ENCODE measurements around the gene GZF1. TPM values are rescaled to one million over a fixed set of nuclear protein-coding genes. Genes with fewer than 3 reads are reported as not detected.
A peak's percentile ranks its signal among the peaks of the same experiment; 100 is the strongest.

GZF1 gene
- total and polyA plus RNA-seq, 12 donors, result 8.6 to 42.7 (median 27.1) TPM

- 96 to 98% methylated on average over 3 of the region's 3 CpGs for WGBS, 2 donors
- Histone ChIP-seq H3K4me1 (peaks cover 0 to 79% (median 40%) of the 10 kb centered on the region in 9 donors), H3K4me3 (no peak overlapping the region), H3K36me3 (no peaks in the 10 kb centered on the region), H3K9me3 (peaks cover 0 to 3% (median 0%) of the 10 kb centered on the region in 11 donors), H3K27ac (no peak overlapping the region), H3K27me3 (no peaks in the 10 kb centered on the region)
- intact Hi-C loops (cut with DNase I), result loop anchor here in 3 of 10 donors (10.0 kb wide), 2 partner anchors 49 to 1631 kb away; partner anchors contain the start of gene GZF1 (in 2 of the 3)
- no peak for TF ChIP-seq CTCF (IDR thresholded peaks at IDR 0.05)
- ATAC-seq (no peak), DNase-seq (no peak)
These were observed 52.0 kb downstream of the GZF1 start for GRCh38 chr20:23413862-23414422.

GRCh38 chr20:23414526-23415188, 52.7 kb downstream of the GZF1 start:
- no peak overlapping the region for H3K27ac ChIP-seq
- DNase-seq (no peak), ATAC-seq (no peak)
- H3K4me1 ChIP-seq, result peaks cover 0 to 79% (median 45%) of the 10 kb centered on the region in 9 donors
- no peaks in the 10 kb centered on the region for H3K36me3 ChIP-seq
- no peak for TF ChIP-seq CTCF (IDR thresholded peaks at IDR 0.05)
- intact Hi-C loops (cut with DNase I), result loop anchor here in 5 of 10 donors (5.0 to 10.0 kb wide), 4 partner anchors 47 to 1630 kb away; partner anchors contain the start of gene GZF1 (in 3 of the 5)
- peaks cover 0 to 3% (median 0%) of the 10 kb centered on the region in 11 donors for H3K9me3 ChIP-seq
- WGBS, 2 donors, result 51 to 70% methylated on average over 1 of the region's 1 CpG
- no peaks in the 10 kb centered on the region for H3K27me3 ChIP-seq
- no peak overlapping the region for H3K4me3 ChIP-seq

- DNase-seq, result no peak
- 95% methylated on average over 5 of the region's 5 CpGs for WGBS, 2 donors
- TF ChIP-seq CTCF (IDR thresholded peaks at IDR 0.05), result no peak
- Histone ChIP-seq H3K4me3 (no peak overlapping the region), H3K9me3 (peaks cover 0 to 3% (median 0%) of the 10 kb centered on the region in 11 donors), H3K4me1 (peaks cover 0 to 77% (median 45%) of the 10 kb centered on the region in 9 donors), H3K27ac (peak overlapping the region in 1 of 10 donors; percentile 0), H3K27me3 (no peaks in the 10 kb centered on the region), H3K36me3 (no peaks in the 10 kb centered on the region)
- ATAC-seq, result no peak
- intact Hi-C loops (cut with DNase I), result loop anchor here in 5 of 10 donors (5.0 to 10.0 kb wide), 4 partner anchors 48 to 1629 kb away; partner anchors contain the start of gene GZF1 (in 3 of the 5)
These were observed 53.6 kb downstream of the GZF1 start for GRCh38 chr20:23415555-23415954.

GRCh38 chr20:23415959-23416583, 54.1 kb downstream of the GZF1 start:
- WGBS, 2 donors, result 71 to 76% methylated on average over 6 of the region's 6 CpGs
- DNase-seq (no peak), ATAC-seq (no peak)
- Histone ChIP-seq H3K27me3 (no peaks in the 10 kb centered on the region), H3K9me3 (peaks cover 0 to 3% (median 0%) of the 10 kb centered on the region in 11 donors), H3K4me3 (no peak overlapping the region), H3K27ac (peak overlapping the region in 2 of 10 donors; percentile 0 to 14), H3K36me3 (no peaks in the 10 kb centered on the region), H3K4me1 (peaks cover 0 to 72% (median 40%) of the 10 kb centered on the region in 9 donors)
- TF ChIP-seq CTCF (IDR thresholded peaks at IDR 0.05), result no peak
- intact Hi-C loops (cut with DNase I), result loop anchor here in 5 of 10 donors (5.0 to 10.0 kb wide), 4 partner anchors 49 to 1629 kb away; partner anchors contain the start of gene GZF1 (in 3 of the 5)
